ENCODE results near the gene C17orf78. TPM values are rescaled to one million over a fixed set of nuclear protein-coding genes. Genes with fewer than 3 reads are reported as not detected.

Gene C17orf78
- total RNA-seq, 6 donors from 2014 or later: not detected

DNA sequence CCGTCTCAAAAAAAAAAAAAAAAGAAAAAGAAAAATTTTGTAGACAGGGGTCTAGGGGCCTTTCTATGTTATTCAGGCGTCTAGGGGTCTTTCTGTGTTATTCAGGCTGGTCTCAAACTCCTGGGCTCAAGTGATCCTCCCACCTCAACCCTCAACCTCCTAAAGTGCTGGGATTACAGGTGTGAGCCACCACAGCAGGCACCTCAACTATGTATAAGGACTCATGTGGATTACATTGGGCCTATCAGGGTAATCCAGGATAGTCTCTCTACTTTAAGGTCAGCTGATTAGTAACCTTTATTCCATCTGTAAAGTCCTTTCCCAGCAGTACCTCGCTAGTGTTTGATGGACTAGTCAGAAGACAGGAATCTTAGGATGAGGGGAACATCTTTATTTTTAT lies 53.3 kb downstream of the C17orf78 start:
- peaks cover 5 to 80% (median 46%) of the 10 kb centered on the region in 4 donors for H3K36me3 ChIP-seq
- no peak overlapping the region for H3K27ac ChIP-seq
- DNase-seq (no peak), ATAC-seq (ENCODE audit: low FRiP score in 2 of 2) (no peak)
- WGBS, 2 donors: 95 to 97% methylated on average over 3 of the region's 3 CpGs
- H3K9me3 ChIP-seq: no peaks in the 10 kb centered on the region
- TF ChIP-seq POLR2AphosphoS5 (IDR thresholded peaks at IDR 0.05): no peak
- no peaks in the 10 kb centered on the region for H3K4me1 ChIP-seq
- H3K27me3 ChIP-seq: no peaks in the 10 kb centered on the region
- no peak overlapping the region for H3K4me3 ChIP-seq

- H3K27ac ChIP-seq: no peak overlapping the region
- no peaks in the 10 kb centered on the region for H3K27me3 ChIP-seq
- DNase-seq (no peak), ATAC-seq (ENCODE audit: low FRiP score in 2 of 2) (no peak)
- H3K4me3 ChIP-seq: no peak overlapping the region
- no peak for TF ChIP-seq POLR2A (IDR thresholded peaks at IDR 0.05)
- no peak for TF ChIP-seq EP300 (IDR thresholded peaks at IDR 0.05)
- no peak for TF ChIP-seq CTCF (IDR thresholded peaks at IDR 0.05)
- TF ChIP-seq POLR2AphosphoS5 (IDR thresholded peaks at IDR 0.05): no peak
- no peaks in the 10 kb centered on the region for H3K9me3 ChIP-seq
- peaks cover 5 to 80% (median 42%) of the 10 kb centered on the region in 4 donors for H3K36me3 ChIP-seq
- 100% methylated on average over 1 of the region's 1 CpG for WGBS, 2 donors
- H3K4me1 ChIP-seq: no peaks in the 10 kb centered on the region
Observed at GRCh38 chr17:37429453-37429852, 53.7 kb downstream of the C17orf78 start.

GRCh38 chr17:37430051-37430627 lies 54.4 kb downstream of the C17orf78 start:
- no peaks in the 10 kb centered on the region for H3K27me3 ChIP-seq
- H3K27ac ChIP-seq: no peak overlapping the region
- H3K4me3 ChIP-seq: no peak overlapping the region
- 64 to 65% methylated on average over 1 of the region's 1 CpG for WGBS, 2 donors
- ATAC-seq (ENCODE audit: low FRiP score in 2 of 2) (peak in 1 of 2 donors; percentile 56), DNase-seq (no peak)
- no peaks in the 10 kb centered on the region for H3K4me1 ChIP-seq
- H3K9me3 ChIP-seq: no peaks in the 10 kb centered on the region
- H3K36me3 ChIP-seq: peaks cover 5 to 77% (median 36%) of the 10 kb centered on the region in 4 donors
- no peak for TF ChIP-seq CTCF (IDR thresholded peaks at IDR 0.05)
- no peak for TF ChIP-seq POLR2A (IDR thresholded peaks at IDR 0.05)
- TF ChIP-seq POLR2AphosphoS5 (IDR thresholded peaks at IDR 0.05): no peak
- no peak for TF ChIP-seq EP300 (IDR thresholded peaks at IDR 0.05)

- Histone ChIP-seq H3K36me3 (peaks cover 0 to 63% (median 21%) of the 10 kb centered on the region in 4 donors), H3K4me3 (no peak overlapping the region)
Observed at GRCh38 chr17:37432671-37433070, 56.9 kb downstream of the C17orf78 start.

GRCh38 chr17:37438141-37438540 lies 62.4 kb downstream of the C17orf78 start:
- no peak for TF ChIP-seq POLR2AphosphoS5 (IDR thresholded peaks at IDR 0.05)
- TF ChIP-seq POLR2A (IDR thresholded peaks at IDR 0.05): no peak
- no peak for TF ChIP-seq CTCF (IDR thresholded peaks at IDR 0.05)
- TF ChIP-seq EP300 (IDR thresholded peaks at IDR 0.05): no peak
- Histone ChIP-seq H3K4me3 (no peak overlapping the region), H3K4me1 (no peaks in the 10 kb centered on the region), H3K27me3 (no peaks in the 10 kb centered on the region), H3K9me3 (no peaks in the 10 kb centered on the region), H3K27ac (no peak overlapping the region), H3K36me3 (peaks cover 16 to 83% (median 37%) of the 10 kb centered on the region in 4 donors)
- WGBS, 2 donors: 59 to 77% methylated on average over 4 of the region's 4 CpGs
- DNase-seq (no peak), ATAC-seq (ENCODE audit: low FRiP score in 2 of 2) (no peak)

More at GRCh38 chr17:37432671-37433070, 56.9 kb downstream of the C17orf78 start:
- no peak for TF ChIP-seq POLR2AphosphoS5 (IDR thresholded peaks at IDR 0.05)
- no peak for TF ChIP-seq EP300 (IDR thresholded peaks at IDR 0.05)
- no peak for TF ChIP-seq POLR2A (IDR thresholded peaks at IDR 0.05)
- no peak for TF ChIP-seq CTCF (IDR thresholded peaks at IDR 0.05)
- H3K9me3 ChIP-seq: no peaks in the 10 kb centered on the region
- DNase-seq (no peak), ATAC-seq (ENCODE audit: low FRiP score in 2 of 2) (no peak)
- no peaks in the 10 kb centered on the region for H3K27me3 ChIP-seq
- no peaks in the 10 kb centered on the region for H3K4me1 ChIP-seq
- WGBS, 2 donors: 91 to 100% methylated on average over 2 of the region's 2 CpGs
- no peak overlapping the region for H3K27ac ChIP-seq
